Keratinocyte (primary cell): Measurements from ENCODE around the gene KRTAP3-2. TPM values are rescaled to one million over a fixed set of nuclear protein-coding genes. Genes with fewer than 3 reads are reported as not detected.

Experiments
- polyA plus RNA-seq, 5 experiments: library from polyadenylated mRNA; depleted of rRNA in 3 of 5; stranded (reverse) in 3 of 5; stranded (forward) in 1 of 5; unstranded in 1 of 5; fragments of >200 nt; gene quantifications; 1 replicate in 1 of 5; 2 replicates in 3 of 5; 3 replicates in 1 of 5; pipeline versions ENCODE4 v1.2.1 to v1.2.3, GENCODE V29; 2011 to 2012; ENCODE audit warnings: missing spikeins in 2 of 5, low read depth in 1 of 5, low replicate concordance in 1 of 5
- small RNA-seq, 3 experiments: library from RNA; depleted of rRNA; stranded (forward); fragments of <200 nt; gene quantifications; one replicate each; pipeline ENCODE3, GENCODE V24; 2012; ENCODE audit warnings: low read depth in 3 of 3, low replicate concordance in 1 of 3; ENCODE audit not compliant: insufficient read length in 3 of 3

KRTAP3-2 gene
- polyA plus RNA-seq, 1 donor (not counting 4 experiments of a cell fraction or from before 2014, with no cell fraction given): not detected

Small RNA genes lying within 50 kb of the gene (small RNA-seq; reads per million reads assigned to genes)
- gene KRTAP3-4P: 0 to 0.07 (median 0) reads per million in 3 experiments

Other genes with a start within 250 kb of the KRTAP3-2 start
- not detected in 3 replicates for gene KRT25, start 244.6 kb downstream of the KRTAP3-2 start, polyA plus RNA-seq
- gene KRT26, start 227.7 kb downstream of the KRTAP3-2 start, polyA plus RNA-seq: not detected in 3 replicates
- gene KRT27, start 217.4 kb downstream of the KRTAP3-2 start, polyA plus RNA-seq: 0.05 TPM in 1 of 3 replicates, not detected in the others
- not detected in 3 replicates for gene KRT28, start 199.9 kb downstream of the KRTAP3-2 start, polyA plus RNA-seq
- 27.2 to 67.9 TPM (median 66.2 TPM) in 3 replicates for gene KRT10, start 177.3 kb downstream of the KRTAP3-2 start, polyA plus RNA-seq
- gene KRT12, start 132.7 kb downstream of the KRTAP3-2 start, polyA plus RNA-seq: not detected in 3 replicates
- gene KRT20, start 114.7 kb downstream of the KRTAP3-2 start, polyA plus RNA-seq: not detected in 3 replicates
- 8.2 to 14.4 TPM (median 9.3 TPM) in 3 replicates for gene KRT23, start 62.3 kb downstream of the KRTAP3-2 start, polyA plus RNA-seq
- gene KRT39, start 33.0 kb downstream of the KRTAP3-2 start, polyA plus RNA-seq: 0.05 TPM in 1 of 3 replicates, not detected in the others
- gene KRT40, start 15.6 kb downstream of the KRTAP3-2 start, polyA plus RNA-seq: 0.03 TPM in 2 of 3 replicates, not detected in the other
- gene KRTAP3-3, start 5.7 kb downstream of the KRTAP3-2 start, polyA plus RNA-seq: not detected in 3 replicates
- not detected in 3 replicates for gene KRTAP3-1, start 9.2 kb upstream of the KRTAP3-2 start, polyA plus RNA-seq
- gene KRTAP1-5, start 27.3 kb upstream of the KRTAP3-2 start, polyA plus RNA-seq: 0.05 to 0.23 TPM (median 0.08 TPM) in 3 replicates
- gene KRTAP1-4, start 30.3 kb upstream of the KRTAP3-2 start, polyA plus RNA-seq: not detected in 3 replicates
- not detected in 3 replicates for gene KRTAP1-3, start 35.0 kb upstream of the KRTAP3-2 start, polyA plus RNA-seq
- gene KRTAP1-1, start 41.5 kb upstream of the KRTAP3-2 start, polyA plus RNA-seq: 0.07 to 0.13 TPM in 2 of 3 replicates, not detected in the other
- not detected in 3 replicates for gene KRTAP2-1, start 47.4 kb upstream of the KRTAP3-2 start, polyA plus RNA-seq
- gene KRTAP2-2, start 55.3 kb upstream of the KRTAP3-2 start, polyA plus RNA-seq: not detected in 3 replicates
- 8.4 to 21.3 TPM (median 9.0 TPM) in 3 replicates for gene KRTAP2-3, start 60.2 kb upstream of the KRTAP3-2 start, polyA plus RNA-seq
- 0.12 TPM in 1 of 3 replicates, not detected in the others for gene KRTAP2-4, start 66.0 kb upstream of the KRTAP3-2 start, polyA plus RNA-seq
- gene KRTAP4-7, start 84.2 kb upstream of the KRTAP3-2 start, polyA plus RNA-seq: not detected in 3 replicates
- not detected in 3 replicates for gene KRTAP4-8, start 98.2 kb upstream of the KRTAP3-2 start, polyA plus RNA-seq
- gene KRTAP4-16, start 102.3 kb upstream of the KRTAP3-2 start, polyA plus RNA-seq: not detected in 3 replicates
- gene KRTAP4-9, start 105.5 kb upstream of the KRTAP3-2 start, polyA plus RNA-seq: not detected in 3 replicates
- not detected in 3 replicates for gene KRTAP4-11, start 118.5 kb upstream of the KRTAP3-2 start, polyA plus RNA-seq
- not detected in 3 replicates for gene KRTAP4-12, start 124.3 kb upstream of the KRTAP3-2 start, polyA plus RNA-seq
- gene KRTAP4-6, start 140.6 kb upstream of the KRTAP3-2 start, polyA plus RNA-seq: not detected in 3 replicates
- not detected in 3 replicates for gene KRTAP4-5, start 149.9 kb upstream of the KRTAP3-2 start, polyA plus RNA-seq
- not detected in 3 replicates for gene KRTAP4-4, start 160.8 kb upstream of the KRTAP3-2 start, polyA plus RNA-seq
- not detected in 3 replicates for gene KRTAP4-3, start 168.3 kb upstream of the KRTAP3-2 start, polyA plus RNA-seq
- gene KRTAP4-2, start 178.3 kb upstream of the KRTAP3-2 start, polyA plus RNA-seq: not detected in 3 replicates
- gene KRTAP4-1, start 185.0 kb upstream of the KRTAP3-2 start, polyA plus RNA-seq: not detected in 3 replicates
- not detected in 3 replicates for gene KRTAP9-1, start 190.0 kb upstream of the KRTAP3-2 start, polyA plus RNA-seq
- not detected in 3 replicates for gene KRTAP9-2, start 226.7 kb upstream of the KRTAP3-2 start, polyA plus RNA-seq
- gene KRTAP9-3, start 232.5 kb upstream of the KRTAP3-2 start, polyA plus RNA-seq: not detected in 3 replicates
- not detected in 3 replicates for gene KRTAP9-8, start 238.1 kb upstream of the KRTAP3-2 start, polyA plus RNA-seq
- not detected in 3 replicates for gene KRTAP9-4, start 249.8 kb upstream of the KRTAP3-2 start, polyA plus RNA-seq